PFSK-1 (cell line): ENCODE measurements around the gene ANO10.

ENCODE experiments used
- POLR2AphosphoS5 ChIP-seq: IDR thresholded peaks from 2 replicates; pipeline ENCODE4 v1.6.1; 2012; ENCODE audit warnings: low read depth, mild to moderate bottlenecking, control low read depth, low read length, moderate library complexity
- SIN3A ChIP-seq: IDR thresholded peaks from 2 replicates; pipeline ENCODE4 v1.6.1; 2012; ENCODE audit warnings: mild to moderate bottlenecking, low read length, moderate library complexity, borderline replicate concordance; ENCODE audit not compliant: insufficient read depth
- TF ChIP-seq, protein P1 (sequence below), 2 experiments: IDR thresholded peaks; 2 replicates each; pipeline versions ENCODE4 v1.6.1 to v1.8.0; 2011 to 2012; ENCODE audit warnings: low read depth in 2 of 2, low read length in 2 of 2, control low read depth in 1 of 2, inconsistent platforms in 1 of 2, mild to moderate bottlenecking in 1 of 2, moderate library complexity in 1 of 2; ENCODE audit not compliant: insufficient read depth in 1 of 2

DNA sequence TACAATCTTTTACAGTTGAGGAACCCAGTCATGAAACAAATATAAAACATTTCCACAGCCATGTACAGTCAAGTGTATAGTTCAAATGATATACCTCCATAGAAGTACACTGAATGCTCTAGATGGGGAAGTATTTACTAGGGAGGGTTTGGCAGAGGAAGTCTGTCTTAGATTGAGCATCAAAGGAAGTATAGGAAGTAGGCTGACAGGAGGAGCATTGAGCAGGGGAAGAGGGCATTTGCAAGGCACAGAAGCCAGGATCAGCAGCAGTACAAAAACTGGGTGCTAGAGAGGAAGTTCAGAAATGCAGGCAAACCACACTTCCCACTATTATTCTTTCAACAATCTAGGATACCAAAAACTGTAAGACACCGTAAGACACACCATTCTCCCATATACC lies 122.6 kb downstream of the ANO10 start:
- TF ChIP-seq, protein P1, sequence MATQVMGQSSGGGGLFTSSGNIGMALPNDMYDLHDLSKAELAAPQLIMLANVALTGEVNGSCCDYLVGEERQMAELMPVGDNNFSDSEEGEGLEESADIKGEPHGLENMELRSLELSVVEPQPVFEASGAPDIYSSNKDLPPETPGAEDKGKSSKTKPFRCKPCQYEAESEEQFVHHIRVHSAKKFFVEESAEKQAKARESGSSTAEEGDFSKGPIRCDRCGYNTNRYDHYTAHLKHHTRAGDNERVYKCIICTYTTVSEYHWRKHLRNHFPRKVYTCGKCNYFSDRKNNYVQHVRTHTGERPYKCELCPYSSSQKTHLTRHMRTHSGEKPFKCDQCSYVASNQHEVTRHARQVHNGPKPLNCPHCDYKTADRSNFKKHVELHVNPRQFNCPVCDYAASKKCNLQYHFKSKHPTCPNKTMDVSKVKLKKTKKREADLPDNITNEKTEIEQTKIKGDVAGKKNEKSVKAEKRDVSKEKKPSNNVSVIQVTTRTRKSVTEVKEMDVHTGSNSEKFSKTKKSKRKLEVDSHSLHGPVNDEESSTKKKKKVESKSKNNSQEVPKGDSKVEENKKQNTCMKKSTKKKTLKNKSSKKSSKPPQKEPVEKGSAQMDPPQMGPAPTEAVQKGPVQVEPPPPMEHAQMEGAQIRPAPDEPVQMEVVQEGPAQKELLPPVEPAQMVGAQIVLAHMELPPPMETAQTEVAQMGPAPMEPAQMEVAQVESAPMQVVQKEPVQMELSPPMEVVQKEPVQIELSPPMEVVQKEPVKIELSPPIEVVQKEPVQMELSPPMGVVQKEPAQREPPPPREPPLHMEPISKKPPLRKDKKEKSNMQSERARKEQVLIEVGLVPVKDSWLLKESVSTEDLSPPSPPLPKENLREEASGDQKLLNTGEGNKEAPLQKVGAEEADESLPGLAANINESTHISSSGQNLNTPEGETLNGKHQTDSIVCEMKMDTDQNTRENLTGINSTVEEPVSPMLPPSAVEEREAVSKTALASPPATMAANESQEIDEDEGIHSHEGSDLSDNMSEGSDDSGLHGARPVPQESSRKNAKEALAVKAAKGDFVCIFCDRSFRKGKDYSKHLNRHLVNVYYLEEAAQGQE (IDR thresholded peaks at IDR 0.05; ENCODE audit: insufficient read depth in 1 of 2, low read depth in 2 of 2, low read length in 2 of 2), result no peak
- TF ChIP-seq SIN3A (no peak), POLR2AphosphoS5 (no peak)
